ENCODE results near the gene RASL11A. TPM values are rescaled to one million over a fixed set of nuclear protein-coding genes. Genes with fewer than 3 reads are reported as not detected.
"Not testable (repeated sequence)": the region's sequence is repeated elsewhere in the genome, so short reads cannot be mapped to it uniquely, and the experiment has no call there.

Gene RASL11A
- total RNA-seq, 1 donor from 2014 or later, result 10.5 TPM

DNA sequence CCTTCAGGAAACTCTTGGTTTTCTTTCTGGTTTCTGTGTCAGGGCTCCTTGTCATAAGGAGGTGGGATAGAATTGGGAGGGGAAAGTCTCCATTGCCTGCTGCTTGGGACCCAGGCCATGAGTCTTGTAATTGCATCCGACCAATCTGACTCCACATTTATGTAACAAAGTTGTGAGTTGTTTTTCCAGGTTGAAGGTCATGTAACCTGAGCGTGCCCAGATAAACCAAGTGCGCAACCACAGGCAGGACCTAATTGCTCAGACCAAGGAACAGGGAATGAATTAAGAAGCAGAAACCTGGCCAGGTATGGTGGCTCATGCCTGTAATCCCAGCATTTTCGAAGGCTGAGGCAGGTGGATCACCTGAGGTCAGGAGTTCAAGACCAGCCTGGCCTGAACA lies 17.8 kb downstream of the RASL11A start:
- Mint-ChIP-seq H3K4me1 (peaks cover 5% of the 10 kb centered on the region), H3K4me3 (no peak overlapping the region), H3K27ac (no peak overlapping the region), H3K27me3 (ENCODE audit: low read depth) (peaks cover 8% of the 10 kb centered on the region), H3K9me3 (peaks cover 3% of the 10 kb centered on the region), H3K36me3 (no peaks in the 10 kb centered on the region)
- TF ChIP-seq, protein P1, sequence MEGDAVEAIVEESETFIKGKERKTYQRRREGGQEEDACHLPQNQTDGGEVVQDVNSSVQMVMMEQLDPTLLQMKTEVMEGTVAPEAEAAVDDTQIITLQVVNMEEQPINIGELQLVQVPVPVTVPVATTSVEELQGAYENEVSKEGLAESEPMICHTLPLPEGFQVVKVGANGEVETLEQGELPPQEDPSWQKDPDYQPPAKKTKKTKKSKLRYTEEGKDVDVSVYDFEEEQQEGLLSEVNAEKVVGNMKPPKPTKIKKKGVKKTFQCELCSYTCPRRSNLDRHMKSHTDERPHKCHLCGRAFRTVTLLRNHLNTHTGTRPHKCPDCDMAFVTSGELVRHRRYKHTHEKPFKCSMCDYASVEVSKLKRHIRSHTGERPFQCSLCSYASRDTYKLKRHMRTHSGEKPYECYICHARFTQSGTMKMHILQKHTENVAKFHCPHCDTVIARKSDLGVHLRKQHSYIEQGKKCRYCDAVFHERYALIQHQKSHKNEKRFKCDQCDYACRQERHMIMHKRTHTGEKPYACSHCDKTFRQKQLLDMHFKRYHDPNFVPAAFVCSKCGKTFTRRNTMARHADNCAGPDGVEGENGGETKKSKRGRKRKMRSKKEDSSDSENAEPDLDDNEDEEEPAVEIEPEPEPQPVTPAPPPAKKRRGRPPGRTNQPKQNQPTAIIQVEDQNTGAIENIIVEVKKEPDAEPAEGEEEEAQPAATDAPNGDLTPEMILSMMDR (IDR thresholded peaks at IDR 0.05; ENCODE audit: unreplicated experiment), result no peak
- no peak for DNase-seq (ENCODE audit: low spot score in 2 of 2, unreplicated experiment in 2 of 2)

DNA sequence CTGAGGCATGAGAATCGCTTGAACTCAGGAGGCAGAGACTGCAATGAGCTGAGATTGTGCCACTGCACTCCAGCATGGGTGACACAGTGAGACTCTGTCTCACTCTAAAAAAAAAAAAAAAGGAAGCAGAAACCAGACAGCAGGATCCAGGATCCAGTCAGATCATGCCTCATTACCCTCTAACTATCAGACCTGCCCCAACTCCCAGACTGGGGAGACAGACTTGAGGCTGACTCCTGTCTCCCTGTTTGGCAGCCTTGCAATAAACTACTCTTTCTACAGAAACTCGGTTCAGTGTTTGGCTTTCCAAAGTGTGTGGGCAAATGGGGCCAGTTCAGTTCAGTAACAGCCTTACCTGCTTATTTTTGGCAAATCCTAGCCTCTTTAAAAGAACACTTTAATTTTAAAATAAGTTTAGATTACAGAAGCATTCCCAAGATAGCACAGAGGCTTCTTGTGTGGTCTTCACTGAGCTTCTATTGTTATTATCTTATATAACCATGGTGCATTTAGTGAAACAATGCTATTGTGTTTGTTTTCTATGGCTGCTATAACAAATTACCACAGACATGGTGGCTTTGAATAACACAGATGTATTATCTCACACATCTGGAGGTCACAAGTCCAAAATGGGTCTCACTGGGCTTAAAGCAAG lies 18.5 kb downstream of the RASL11A start:
- peaks cover 3% of the 10 kb centered on the region for H3K9me3 Mint-ChIP-seq
- DNase-seq (ENCODE audit: low spot score in 2 of 2, unreplicated experiment in 2 of 2), result no peak
- TF ChIP-seq, protein P1 (IDR thresholded peaks at IDR 0.05; ENCODE audit: unreplicated experiment), result no peak
- no peaks in the 10 kb centered on the region for H3K36me3 Mint-ChIP-seq
- peaks cover 5% of the 10 kb centered on the region for H3K4me1 Mint-ChIP-seq
- H3K27me3 Mint-ChIP-seq (ENCODE audit: low read depth), result peaks cover 14% of the 10 kb centered on the region
- no peak overlapping the region for H3K4me3 Mint-ChIP-seq
- no peak overlapping the region for H3K27ac Mint-ChIP-seq

DNA sequence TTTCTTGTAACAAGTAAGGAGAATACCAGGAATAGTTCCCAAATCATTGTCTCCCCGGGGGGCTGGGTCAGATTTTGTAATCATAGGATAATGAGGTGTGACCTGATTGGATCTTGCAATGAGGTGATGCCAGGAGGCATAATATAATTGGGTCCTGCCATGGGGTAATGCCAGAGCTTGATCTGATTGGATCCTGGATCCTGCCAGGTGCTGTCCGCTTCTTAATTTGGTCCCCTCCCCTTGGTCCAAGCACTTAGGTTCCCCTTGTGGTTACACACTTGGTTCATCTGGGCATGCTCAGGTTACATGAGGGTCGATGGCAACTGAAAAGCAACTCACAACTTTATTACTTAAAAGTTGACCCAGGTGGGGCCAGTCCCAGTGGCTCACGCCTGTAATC lies 20.1 kb downstream of the RASL11A start:
- DNase-seq (ENCODE audit: low spot score in 2 of 2, unreplicated experiment in 2 of 2), result no peak
- Mint-ChIP-seq H3K27me3 (ENCODE audit: low read depth) (peaks cover 14% of the 10 kb centered on the region), H3K4me3 (no peak overlapping the region), H3K27ac (no peak overlapping the region), H3K9me3 (peaks cover 3% of the 10 kb centered on the region), H3K36me3 (no peaks in the 10 kb centered on the region), H3K4me1 (peaks cover 5% of the 10 kb centered on the region)
- TF ChIP-seq, protein P1 (IDR thresholded peaks at IDR 0.05; ENCODE audit: unreplicated experiment), result no peak

- DNase-seq (ENCODE audit: low spot score in 2 of 2, unreplicated experiment in 2 of 2); H3K27ac Mint-ChIP-seq; H3K4me1 Mint-ChIP-seq; H3K9me3 Mint-ChIP-seq; H3K4me3 Mint-ChIP-seq; H3K36me3 Mint-ChIP-seq: not testable (repeated sequence)
- peaks cover 19% of the 10 kb centered on the region for H3K27me3 Mint-ChIP-seq (ENCODE audit: low read depth)
These were observed 21.3 kb downstream of the RASL11A start for GRCh38 chr13:27291967-27292366.

DNA sequence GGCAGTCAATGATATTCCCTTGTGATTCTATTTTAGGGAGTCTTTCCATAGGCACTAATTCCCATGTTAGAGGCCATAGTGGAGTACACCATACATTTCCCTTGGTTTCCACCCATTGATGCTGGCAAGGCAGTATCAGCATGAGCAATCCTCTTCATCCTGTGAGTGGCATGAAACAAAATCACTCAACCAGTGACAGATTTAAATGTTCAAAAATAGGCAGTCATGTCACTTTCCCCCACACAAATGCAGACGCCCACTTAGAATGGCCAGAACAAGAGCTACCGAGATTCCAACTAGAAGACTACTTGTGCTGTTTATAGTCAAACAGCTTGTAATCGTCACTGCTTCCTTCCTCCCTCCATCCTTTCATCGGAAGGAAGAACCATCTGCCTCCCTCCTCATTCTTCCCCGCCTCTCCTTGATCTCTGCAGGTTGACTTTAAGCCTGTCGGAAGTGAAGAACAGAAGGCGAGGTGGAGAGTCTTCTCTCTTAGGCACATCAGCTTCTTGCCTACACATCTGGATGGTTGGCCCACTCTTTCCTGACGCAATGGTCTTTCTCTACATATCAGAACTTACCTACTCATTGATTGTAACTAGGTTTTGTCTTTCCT lies 22.6 kb downstream of the RASL11A start:
- Mint-ChIP-seq H3K27ac (no peak overlapping the region), H3K4me1 (peaks cover 5% of the 10 kb centered on the region), H3K27me3 (ENCODE audit: low read depth) (peaks cover 28% of the 10 kb centered on the region), H3K9me3 (peaks cover 3% of the 10 kb centered on the region), H3K4me3 (no peak overlapping the region), H3K36me3 (no peaks in the 10 kb centered on the region)
- no peak for DNase-seq (ENCODE audit: low spot score in 2 of 2, unreplicated experiment in 2 of 2)
- TF ChIP-seq, protein P1 (IDR thresholded peaks at IDR 0.05; ENCODE audit: unreplicated experiment), result no peak

- H3K27ac Mint-ChIP-seq, result no peak overlapping the region
- TF ChIP-seq, protein P1 (IDR thresholded peaks at IDR 0.05; ENCODE audit: unreplicated experiment), result no peak
- no peak overlapping the region for H3K4me3 Mint-ChIP-seq
- H3K4me1 Mint-ChIP-seq, result peaks cover 5% of the 10 kb centered on the region
- H3K36me3 Mint-ChIP-seq, result no peaks in the 10 kb centered on the region
- DNase-seq (ENCODE audit: low spot score in 2 of 2, unreplicated experiment in 2 of 2), result no peak
- peaks cover 28% of the 10 kb centered on the region for H3K27me3 Mint-ChIP-seq (ENCODE audit: low read depth)
- H3K9me3 Mint-ChIP-seq, result peaks cover 3% of the 10 kb centered on the region
These were observed 23.4 kb downstream of the RASL11A start for GRCh38 chr13:27293873-27294515.
